Natural killer cell (primary cell): Measurements from ENCODE around the gene AIFM1. TPM values are rescaled to one million over a fixed set of nuclear protein-coding genes. Genes with fewer than 3 reads are reported as not detected.

Experiments used
- ATAC-seq, 3 donors: fragments of 150-1000 bp in 2 of 3; fragments of 200-7000 bp in 1 of 3; cut with Tn5 transposase; 1 replicate in 1 of 3; 2 replicates in 2 of 3; pipeline ENCODE4 v1.10.0; 2021; ENCODE audit warnings: mild to moderate bottlenecking in 2 of 3, moderate library complexity in 2 of 3
- DNase-seq, 2 donors: peaks; one replicate each; pipeline versions ENCODE4 v3.0.0 to v3.0.0-alpha.2; 2013 to 2021; ENCODE audit warnings: mixed read lengths in 1 of 2
- H3K27ac ChIP-seq: one replicate; pipeline ENCODE4 v1.5.1; 2013; ENCODE audit warnings: mild to moderate bottlenecking, low read length
- H3K27me3 ChIP-seq: one replicate; pipeline ENCODE4 v1.6.1; 2013; ENCODE audit warnings: low read length; ENCODE audit not compliant: control insufficient read depth, insufficient read depth
- H3K36me3 ChIP-seq: one replicate; pipeline ENCODE4 v1.6.1; 2013; ENCODE audit warnings: low read length; ENCODE audit not compliant: control insufficient read depth, insufficient read depth
- H3K4me1 ChIP-seq: one replicate; pipeline ENCODE4 v1.6.1; 2013; ENCODE audit warnings: low read length; ENCODE audit not compliant: control insufficient read depth, insufficient read depth
- H3K4me3 ChIP-seq: one replicate; pipeline ENCODE4 v1.5.1; 2013; ENCODE audit warnings: low read length
- H3K9me3 ChIP-seq: one replicate; pipeline ENCODE4 v1.6.1; 2013; ENCODE audit warnings: low read length; ENCODE audit not compliant: control insufficient read depth, insufficient read depth
- H3K27ac Mint-ChIP-seq, 2 donors: one replicate each; pipeline ENCODE4 v1.8.0; 2022; ENCODE audit warnings: mild to moderate bottlenecking in 2 of 2, mixed read lengths in 2 of 2, moderate library complexity in 1 of 2
- H3K27me3 Mint-ChIP-seq, 2 donors: one replicate each; pipeline ENCODE4 v1.8.0; 2022; ENCODE audit warnings: low read depth in 2 of 2, mixed read lengths in 2 of 2
- H3K36me3 Mint-ChIP-seq: one replicate; pipeline ENCODE4 v1.8.0; 2022; ENCODE audit warnings: mixed read lengths
- H3K4me1 Mint-ChIP-seq, 2 donors: one replicate each; pipeline ENCODE4 v1.8.0; 2022; ENCODE audit warnings: mixed read lengths in 2 of 2
- H3K4me3 Mint-ChIP-seq: one replicate; pipeline ENCODE4 v1.8.0; 2022; ENCODE audit warnings: mild to moderate bottlenecking, moderate library complexity, mixed read lengths
- H3K9me3 Mint-ChIP-seq, 2 donors: one replicate each; pipeline ENCODE4 v1.8.0; 2022; ENCODE audit warnings: mixed read lengths in 2 of 2
- CTCF ChIP-seq: fragments of 200-600 bp; IDR thresholded peaks from one replicate; pipeline ENCODE4 v1.8.0; 2022; ENCODE audit warnings: antibody characterized with exemption
- WGBS: methylation state at CpG from one replicate; pipeline ENCODE4 v1.1.7; 2013; ENCODE audit warnings: missing lambda C conversion rate; ENCODE audit not compliant: insufficient coverage; 5-methylcytosine and 5-hydroxymethylcytosine counted together
- intact Hi-C: fragments of 100-400 bp; cut with micrococcal nuclease; formaldehyde crosslinking; loops from one replicate; pipeline ENCODE4 v1.14.2; 2022
- total RNA-seq, 4 donors: library from RNA; stranded (reverse); fragments of 120-200 nt in 1 of 4; gene quantifications; one replicate each; pipeline versions ENCODE4 v1.2.3 to v1.2.4, GENCODE V29; 2013 to 2022

AIFM1 gene
- total RNA-seq, 3 donors from 2014 or later (not counting 1 experiment from before 2014, with no cell fraction given), result 16.2 to 21.1 (median 17.0) TPM

- Histone ChIP-seq H3K9me3 (no peaks in the 10 kb centered on the region), H3K4me1 (peaks cover 48% of the 10 kb centered on the region), H3K27me3 (no peaks in the 10 kb centered on the region), H3K36me3 (no peaks in the 10 kb centered on the region), H3K4me3 (peak overlapping the region; percentile 48), H3K27ac (peak overlapping the region; percentile 79)
- peak in 1 of 2 donors; percentile 30 for DNase-seq
- no peak for TF ChIP-seq CTCF
- H3K27me3 Mint-ChIP-seq, result no peaks in the 10 kb centered on the region
- H3K36me3 Mint-ChIP-seq, result no peaks in the 10 kb centered on the region
- peak overlapping the region; percentile 83 to 91 for H3K27ac Mint-ChIP-seq
- intact Hi-C loops, result no loop called here
- H3K4me1 Mint-ChIP-seq, result peaks cover 30 to 49% of the 10 kb centered on the region in 2 donors
- H3K9me3 Mint-ChIP-seq, result no peaks in the 10 kb centered on the region
- peak overlapping the region; percentile 91 for H3K4me3 Mint-ChIP-seq
- ATAC-seq, result peak in 1 of 3 donors; percentile 15
- under 1% methylated on average over 81 of the region's 81 CpGs for WGBS
These were observed 55.9 kb downstream of the AIFM1 start for GRCh38 chrX:130109429-130110378.

- no peaks in the 10 kb centered on the region for H3K9me3 ChIP-seq
- peak overlapping the region; percentile 91 for H3K4me3 Mint-ChIP-seq
- H3K36me3 Mint-ChIP-seq, result no peaks in the 10 kb centered on the region
- H3K4me1 ChIP-seq, result peaks cover 55% of the 10 kb centered on the region
- H3K27me3 Mint-ChIP-seq, result no peaks in the 10 kb centered on the region
- WGBS, result 5% methylated on average over 4 of the region's 9 CpGs
- TF ChIP-seq CTCF, result no peak
- peaks cover 38 to 51% of the 10 kb centered on the region in 2 donors for H3K4me1 Mint-ChIP-seq
- H3K27me3 ChIP-seq, result no peaks in the 10 kb centered on the region
- ATAC-seq, result peak; percentile 59 to 79 (median 68)
- peak in 1 of 2 donors; percentile 65 for DNase-seq
- intact Hi-C loops, result no loop called here
- H3K27ac Mint-ChIP-seq, result peak overlapping the region; percentile 83 to 91
- no peaks in the 10 kb centered on the region for H3K9me3 Mint-ChIP-seq
- H3K36me3 ChIP-seq, result no peaks in the 10 kb centered on the region
- peak overlapping the region; percentile 48 for H3K4me3 ChIP-seq
- H3K27ac ChIP-seq, result peak overlapping the region; percentile 79
These were observed 56.8 kb downstream of the AIFM1 start for GRCh38 chrX:130108647-130109428.

- peaks cover 61% of the 10 kb centered on the region for H3K4me1 ChIP-seq
- no peaks in the 10 kb centered on the region for H3K27me3 ChIP-seq
- ATAC-seq (no peak), DNase-seq (no peak)
- no peak overlapping the region for H3K4me3 ChIP-seq
- Mint-ChIP-seq H3K36me3 (peaks cover 1% of the 10 kb centered on the region), H3K27ac (peak overlapping the region; percentile 83 to 91), H3K4me1 (peaks cover 48 to 65% of the 10 kb centered on the region in 2 donors), H3K9me3 (no peaks in the 10 kb centered on the region), H3K27me3 (peaks cover 0 to 2% of the 10 kb centered on the region in 2 donors), H3K4me3 (peak overlapping the region; percentile 71)
- no peak for TF ChIP-seq CTCF
- H3K9me3 ChIP-seq, result no peaks in the 10 kb centered on the region
- no peak overlapping the region for H3K27ac ChIP-seq
- 35% methylated on average over 5 of the region's 10 CpGs for WGBS
- no peaks in the 10 kb centered on the region for H3K36me3 ChIP-seq
- intact Hi-C loops, result loop anchor here (2.0 kb wide), 1 partner anchor 21 kb away; no protein-coding TSS in a partner anchor
These were observed 59.6 kb downstream of the AIFM1 start for GRCh38 chrX:130106071-130106470.
